ENCODE measurements around the gene SAMSN1. TPM values are rescaled to one million over a fixed set of nuclear protein-coding genes. Genes with fewer than 3 reads are reported as not detected.

Gene SAMSN1
- total and polyA plus RNA-seq, 3 donors from 2014 or later, result 0.71 to 2.2 (median 1.7) TPM

- Histone ChIP-seq H3K36me3 (ENCODE audit: low read depth, missing control alignments) (no peaks in the 10 kb centered on the region), H3K27ac (no peak overlapping the region), H3K4me1 (no peaks in the 10 kb centered on the region), H3K9me3 (no peaks in the 10 kb centered on the region), H3K4me3 (no peak overlapping the region), H3K27me3 (no peaks in the 10 kb centered on the region)
- intact Hi-C loops (cut with DNase I; ENCODE audit: low total_unique reads), result no loop called here
- 71% methylated on average over 2 of the region's 2 CpGs for WGBS, 2 donors
- TF ChIP-seq CTCF (IDR thresholded peaks at IDR 0.05), result no peak
- no peak for TF ChIP-seq POLR2A (IDR thresholded peaks at IDR 0.05)
- no peak for DNase-seq
These were observed 94.6 kb downstream of the SAMSN1 start for GRCh38 chr21:14451546-14451945.

- H3K9me3 ChIP-seq, result no peaks in the 10 kb centered on the region
- TF ChIP-seq CTCF (IDR thresholded peaks at IDR 0.05) (no peak), POLR2A (IDR thresholded peaks at IDR 0.05) (no peak)
- DNase-seq, result no peak
- no peaks in the 10 kb centered on the region for H3K4me1 ChIP-seq
- intact Hi-C loops (cut with DNase I; ENCODE audit: low total_unique reads), result no loop called here
- no peaks in the 10 kb centered on the region for H3K36me3 ChIP-seq (ENCODE audit: low read depth, missing control alignments)
- H3K27ac ChIP-seq, result no peak overlapping the region
- 79 to 91% methylated on average over 1 of the region's 1 CpG for WGBS, 2 donors
- H3K4me3 ChIP-seq, result no peak overlapping the region
- H3K27me3 ChIP-seq, result no peaks in the 10 kb centered on the region
These were observed 97.3 kb downstream of the SAMSN1 start for GRCh38 chr21:14448784-14449183.

GRCh38 chr21:14438211-14438610, 107.9 kb downstream of the SAMSN1 start:
- intact Hi-C loops (cut with DNase I; ENCODE audit: low total_unique reads), result no loop called here
- no peaks in the 10 kb centered on the region for H3K36me3 ChIP-seq (ENCODE audit: low read depth, missing control alignments)
- WGBS, 2 donors, result 63 to 70% methylated on average over 4 of the region's 4 CpGs
- no peak overlapping the region for H3K27ac ChIP-seq
- DNase-seq, result no peak
- H3K9me3 ChIP-seq, result no peaks in the 10 kb centered on the region
- TF ChIP-seq CTCF (IDR thresholded peaks at IDR 0.05), result no peak
- no peak for TF ChIP-seq POLR2A (IDR thresholded peaks at IDR 0.05)
- H3K27me3 ChIP-seq, result no peaks in the 10 kb centered on the region
- no peak overlapping the region for H3K4me3 ChIP-seq
- no peaks in the 10 kb centered on the region for H3K4me1 ChIP-seq

- Histone ChIP-seq H3K9me3 (no peaks in the 10 kb centered on the region), H3K36me3 (ENCODE audit: low read depth, missing control alignments) (no peaks in the 10 kb centered on the region), H3K27me3 (no peaks in the 10 kb centered on the region), H3K27ac (no peak overlapping the region), H3K4me3 (no peak overlapping the region), H3K4me1 (no peaks in the 10 kb centered on the region)
- WGBS, 2 donors, result 14 to 100% methylated on average over 1 of the region's 1 CpG
- TF ChIP-seq POLR2A (IDR thresholded peaks at IDR 0.05), result no peak
- TF ChIP-seq CTCF (IDR thresholded peaks at IDR 0.05), result no peak
- intact Hi-C loops (cut with DNase I; ENCODE audit: low total_unique reads), result no loop called here
- DNase-seq, result no peak
These were observed 110.7 kb downstream of the SAMSN1 start for GRCh38 chr21:14435423-14435822.

Other genes starting within 250 kb of the SAMSN1 start
- 10 to 100 TPM; 28.1 to 29.2 TPM for gene HSPA13, start 163.2 kb downstream of the SAMSN1 start, total RNA-seq
- 37.6 TPM for gene HSPA13, start 163.2 kb downstream of the SAMSN1 start, polyA plus RNA-seq (ENCODE audit: insufficient read depth, low read depth, low replicate concordance)